H1 (cell line): ENCODE measurements around the gene SSTR3. TPM values are rescaled to one million over a fixed set of nuclear protein-coding genes. Genes with fewer than 3 reads are reported as not detected.

Source experiments
- BCL11A ChIP-seq, 2 experiments: IDR thresholded peaks; one replicate each; pipeline ENCODE4 v1.6.1; 2011; ENCODE audit warnings: low read depth in 2 of 2, low read length in 2 of 2, mild to moderate bottlenecking in 2 of 2
- POU5F1 ChIP-seq: IDR thresholded peaks from 2 replicates; pipeline ENCODE4 v1.6.1; 2011; ENCODE audit warnings: low read depth, mild to moderate bottlenecking, low read length, moderate library complexity
- TAF7 ChIP-seq: optimal IDR thresholded peaks from 2 replicates; pipeline ENCODE3; 2011; ENCODE audit warnings: low read depth, mild to moderate bottlenecking, inconsistent platforms, low read length, moderate library complexity, borderline replicate concordance
- polyA plus RNA-seq, 7 experiments: library from polyadenylated mRNA; depleted of rRNA in 3 of 7; stranded (reverse) in 5 of 7; unstranded in 2 of 7; fragments of >200 nt in 5 of 7; fragments of 200-250 nt in 2 of 7; gene quantifications; 1 replicate in 5 of 7; 2 replicates in 1 of 7; 4 replicates in 1 of 7; pipeline versions ENCODE4 v1.2.1 to v1.2.3, GENCODE V29; 2011 to 2013; ENCODE audit warnings: missing spikeins in 2 of 7, mixed read lengths in 2 of 7
- total RNA-seq: library from RNA; stranded (reverse); fragmentation: NEBNext Ultra II Directional; extraction: Animal tissue kit (Norgen Biotek cat#: 25700); gene quantifications from 2 replicates; pipeline ENCODE4 v1.2.1, GENCODE V29; 2021

The SSTR3 gene
- total and polyA plus RNA-seq, 2 of the 8 experiments (the other 6 are each of a cell fraction or from before 2014, with no cell fraction given) = 0.22 to 0.77 TPM

DNA sequence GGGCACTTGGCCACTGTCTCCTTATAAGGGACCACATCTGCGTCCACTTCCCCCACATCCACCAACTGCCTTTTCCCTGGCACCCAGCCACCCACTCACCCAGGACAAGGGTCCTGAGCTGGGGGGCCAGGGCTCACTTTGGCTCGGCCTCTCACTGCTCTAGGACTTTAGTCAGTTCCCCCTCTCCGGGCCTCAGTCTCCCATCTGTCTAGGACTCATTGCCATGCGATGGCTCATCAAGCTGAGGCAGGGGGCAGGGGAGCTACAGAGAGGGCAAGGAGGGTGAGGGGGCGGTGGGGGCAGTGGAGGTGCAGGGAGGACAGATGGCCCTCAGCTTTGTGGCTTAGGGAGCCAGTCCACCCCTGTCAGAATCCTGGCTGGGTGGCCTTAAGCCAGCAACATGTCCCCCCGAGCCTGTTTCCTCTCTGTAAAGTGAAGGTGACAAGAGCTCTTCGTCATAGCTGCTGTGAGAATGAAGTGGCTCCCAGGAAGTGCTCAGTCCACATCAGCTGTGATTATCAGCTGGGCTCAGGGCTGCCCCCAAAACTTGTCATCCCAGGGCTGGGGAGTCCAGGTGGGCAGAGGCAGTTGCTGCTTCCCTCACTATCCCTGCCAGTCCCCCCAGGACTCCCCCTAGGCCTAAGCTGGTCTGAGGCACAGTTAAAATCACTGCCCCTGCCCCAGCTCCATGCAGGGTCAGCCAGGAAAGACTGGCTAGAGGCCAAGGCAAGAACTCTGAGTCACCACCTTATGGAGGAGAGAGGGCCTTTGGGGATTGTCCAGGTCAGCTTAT, 16.9 kb upstream of the SSTR3 start (continued):
- TF ChIP-seq POU5F1 = no peak
- TF ChIP-seq TAF7 = no peak
- no peak for TF ChIP-seq BCL11A (IDR thresholded peaks at IDR 0.05; ENCODE audit: low read depth in 2 of 2, low read length in 2 of 2)
